ENCODE data around the gene AKT3.

Gene AKT3

GRCh38 chr1:243490748-243491686 lies 359.0 kb downstream of the AKT3 start:
- no peak for DNase-seq (ENCODE audit: low read depth in 2 of 2, low spot score in 1 of 2)

GRCh38 chr1:243489681-243490546 lies 360.1 kb downstream of the AKT3 start:
- DNase-seq (ENCODE audit: low read depth in 2 of 2, low spot score in 1 of 2): no peak

DNA sequence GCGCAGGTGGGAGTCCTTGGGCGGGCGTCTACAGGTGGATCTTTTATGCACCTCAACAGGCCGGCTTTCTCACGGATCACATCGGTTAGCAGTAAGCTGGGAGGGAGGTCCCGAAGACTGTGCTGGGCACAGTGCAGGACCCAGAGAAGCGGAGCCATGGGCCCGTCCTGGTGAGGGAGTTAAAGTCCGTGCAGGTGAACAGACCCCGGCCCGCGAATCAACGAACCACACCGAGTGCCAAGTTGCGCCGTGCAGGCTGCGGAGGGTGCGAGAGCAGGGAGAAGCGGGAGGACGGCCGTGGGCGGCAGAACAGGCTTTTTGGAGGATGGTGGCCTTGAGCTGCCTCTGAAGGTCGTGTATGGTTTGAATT lies 360.9 kb downstream of the AKT3 start:
- no peak for DNase-seq (ENCODE audit: low read depth in 2 of 2, low spot score in 1 of 2)

- no peak for DNase-seq (ENCODE audit: low read depth in 2 of 2, low spot score in 1 of 2)
Observed at GRCh38 chr1:243488459-243489157, 361.4 kb downstream of the AKT3 start.

DNA sequence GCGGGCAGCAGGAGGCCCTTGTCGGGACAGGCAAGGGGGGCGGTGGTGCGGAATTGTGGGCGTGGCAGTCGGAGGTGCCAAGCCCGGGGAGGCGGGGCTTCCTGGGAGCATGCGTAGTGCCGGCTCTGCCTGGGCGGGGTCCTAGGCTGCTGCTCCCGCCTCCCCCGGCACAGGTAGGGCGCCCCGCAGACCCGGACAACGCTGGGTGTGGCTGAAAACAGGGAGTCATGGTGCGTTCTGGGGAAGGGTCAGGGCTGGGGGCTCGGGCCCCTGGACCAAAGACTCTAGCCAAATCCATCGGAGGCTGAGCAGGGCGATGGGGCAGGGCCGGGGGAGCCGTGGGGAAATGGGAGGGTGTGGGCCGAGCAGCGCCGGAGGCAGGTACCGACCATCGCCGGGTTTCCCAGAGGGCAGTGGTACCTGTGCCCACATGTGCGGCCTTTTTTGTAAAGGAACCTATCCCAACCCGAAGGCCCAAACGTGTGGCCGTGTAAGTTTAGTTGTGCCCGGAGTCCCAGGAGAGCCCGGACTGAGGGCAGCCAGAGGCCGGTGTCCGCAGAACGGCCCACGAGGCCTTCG lies 362.3 kb downstream of the AKT3 start:
- no peak for DNase-seq (ENCODE audit: low read depth in 2 of 2, low spot score in 1 of 2)

DNA sequence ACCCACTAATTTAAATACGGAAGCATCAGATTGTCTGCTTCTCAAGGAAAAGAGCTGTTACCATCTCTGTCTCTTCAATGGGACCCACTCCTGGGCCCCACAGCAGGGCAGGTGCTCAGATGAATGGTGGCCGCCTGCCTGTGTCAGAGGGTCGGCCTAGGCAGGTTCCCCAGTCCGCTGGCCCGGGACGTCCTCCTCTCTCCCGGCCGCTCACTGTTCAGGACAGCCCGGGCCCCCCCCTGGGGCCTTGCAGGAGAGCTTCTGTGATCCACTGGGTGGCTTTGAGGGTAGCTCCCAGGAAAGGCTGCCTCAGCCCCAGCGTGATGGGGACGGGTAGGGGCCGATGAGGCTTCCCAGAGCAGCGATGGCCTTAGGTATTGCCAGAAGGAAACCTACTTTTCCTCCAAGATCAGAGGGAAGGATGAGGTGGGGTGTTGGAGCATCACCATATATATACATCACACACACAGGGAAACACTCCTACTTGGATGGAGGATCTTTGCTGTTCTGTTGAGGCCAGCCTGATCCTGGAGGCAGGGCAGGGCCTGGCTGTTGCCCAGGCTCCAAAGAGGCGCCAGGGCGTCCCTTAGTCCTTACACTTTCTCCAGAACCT lies 362.9 kb downstream of the AKT3 start:
- no peak for DNase-seq (ENCODE audit: low read depth in 2 of 2, low spot score in 1 of 2)

DNA sequence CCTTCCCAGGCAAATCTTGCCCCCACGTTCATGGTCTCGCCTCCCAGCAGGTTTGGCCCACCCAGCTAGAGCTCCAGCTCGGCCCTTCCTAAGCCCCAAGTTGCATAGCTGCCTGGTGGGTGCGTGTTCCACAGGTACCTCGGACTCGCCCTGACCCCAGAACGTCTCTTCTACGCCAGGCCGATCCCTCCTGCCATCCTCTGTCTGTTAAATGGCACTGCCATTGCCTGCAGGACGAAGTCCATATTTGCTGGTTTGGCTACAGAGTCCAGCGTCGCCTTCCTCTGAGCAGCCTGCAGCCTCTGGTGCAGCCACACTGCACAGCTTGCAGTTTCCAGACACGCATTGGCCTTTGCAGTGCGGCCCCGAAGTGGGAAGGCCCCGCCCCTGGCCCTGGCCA lies 366.1 kb downstream of the AKT3 start:
- no peak for DNase-seq (ENCODE audit: low read depth in 2 of 2, low spot score in 1 of 2)

DNA sequence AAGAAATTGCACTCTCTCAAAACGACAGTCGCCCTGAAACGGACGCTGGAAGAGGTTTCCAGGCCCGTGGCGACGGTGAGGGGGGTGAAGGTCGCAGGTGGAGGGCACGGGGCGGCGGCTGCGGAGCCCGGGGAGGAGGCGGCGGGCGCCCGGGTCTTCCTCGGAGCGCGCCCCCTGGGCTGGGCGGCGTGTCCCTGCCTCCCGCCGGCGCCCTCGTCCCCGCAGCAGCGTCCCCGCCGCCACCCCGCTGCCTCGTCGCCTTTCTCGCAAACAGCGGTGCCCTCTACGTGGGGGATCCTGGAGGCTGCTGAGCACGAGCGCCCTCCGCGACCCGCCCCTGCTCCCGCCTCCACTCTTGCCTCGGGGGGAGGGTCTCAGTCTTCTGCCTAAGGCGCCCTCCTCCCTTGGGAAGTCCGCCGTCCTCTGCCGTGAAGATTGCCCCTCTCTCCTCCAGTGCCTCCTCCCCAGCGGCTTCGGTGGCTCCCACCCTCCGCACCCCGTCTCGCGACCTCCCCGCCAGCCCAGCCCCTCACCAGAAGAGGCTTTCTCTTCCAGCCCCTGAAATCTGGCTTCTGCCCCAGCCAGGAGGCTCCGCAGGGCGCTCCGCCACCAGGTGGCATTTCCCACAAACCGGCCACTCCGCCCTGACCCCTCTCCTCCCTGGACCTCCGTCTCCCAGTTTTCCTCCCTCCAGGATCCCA lies 366.8 kb downstream of the AKT3 start:
- no peak for DNase-seq (ENCODE audit: low read depth in 2 of 2, low spot score in 1 of 2)

GRCh38 chr1:243482141-243483022 lies 367.7 kb downstream of the AKT3 start:
- DNase-seq (ENCODE audit: low read depth in 2 of 2, low spot score in 1 of 2): no peak

- DNase-seq (ENCODE audit: low read depth in 2 of 2, low spot score in 1 of 2): no peak
Observed at GRCh38 chr1:243481101-243481500, 368.9 kb downstream of the AKT3 start.

- DNase-seq (ENCODE audit: low read depth in 2 of 2, low spot score in 1 of 2): no peak
Observed at GRCh38 chr1:243477731-243478290, 372.2 kb downstream of the AKT3 start.

GRCh38 chr1:243475966-243476365 lies 374.1 kb downstream of the AKT3 start:
- no peak for DNase-seq (ENCODE audit: low read depth in 2 of 2, low spot score in 1 of 2)

GRCh38 chr1:243474906-243475305 lies 375.1 kb downstream of the AKT3 start:
- DNase-seq (ENCODE audit: low read depth in 2 of 2, low spot score in 1 of 2): no peak

- no peak for DNase-seq (ENCODE audit: low read depth in 2 of 2, low spot score in 1 of 2)
Observed at GRCh38 chr1:243474136-243474881, 375.7 kb downstream of the AKT3 start.

DNA sequence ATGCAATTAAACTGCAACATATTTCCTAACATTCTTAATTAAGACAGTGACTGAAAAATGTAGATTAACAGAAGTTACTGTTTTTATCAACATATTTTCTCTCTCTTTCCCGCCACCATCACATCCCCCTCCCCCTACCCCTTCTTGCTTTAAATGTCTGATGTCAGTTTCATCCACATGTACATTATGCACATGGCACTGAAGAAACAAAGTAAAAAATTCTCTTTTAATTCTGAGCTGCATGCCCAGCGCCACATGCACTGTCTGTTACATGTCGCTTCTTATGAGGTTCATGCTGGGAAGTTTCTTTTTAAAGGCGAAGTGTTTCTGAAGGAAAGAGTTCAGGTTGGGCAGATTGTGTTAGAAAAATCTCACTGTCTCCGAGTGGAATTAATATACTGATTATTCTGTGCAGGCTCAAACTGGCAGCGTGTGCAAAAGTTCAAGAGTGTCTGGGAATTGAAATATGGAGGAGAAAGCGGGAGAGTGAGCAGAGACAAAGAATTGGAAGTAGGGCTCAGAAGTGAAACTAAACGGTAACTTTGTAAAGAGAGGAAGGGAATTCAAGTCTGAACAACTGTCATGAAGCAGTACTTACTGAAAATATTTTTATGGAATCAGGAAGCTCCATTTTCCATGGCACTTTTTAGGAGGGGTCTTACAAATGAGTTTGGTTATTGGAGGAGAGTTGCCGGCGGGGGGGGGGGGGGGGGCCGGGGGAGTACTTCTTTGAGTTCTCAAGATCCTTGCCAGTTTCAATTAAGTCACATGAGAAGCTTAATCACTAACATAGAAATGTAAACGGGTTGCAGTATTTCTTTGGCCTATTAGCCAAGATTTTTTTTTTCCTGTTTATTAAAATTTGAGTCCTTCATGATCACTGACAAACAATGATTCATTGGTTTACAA lies 376.6 kb downstream of the AKT3 start:
- DNase-seq (ENCODE audit: low read depth in 2 of 2, low spot score in 1 of 2): no peak

DNA sequence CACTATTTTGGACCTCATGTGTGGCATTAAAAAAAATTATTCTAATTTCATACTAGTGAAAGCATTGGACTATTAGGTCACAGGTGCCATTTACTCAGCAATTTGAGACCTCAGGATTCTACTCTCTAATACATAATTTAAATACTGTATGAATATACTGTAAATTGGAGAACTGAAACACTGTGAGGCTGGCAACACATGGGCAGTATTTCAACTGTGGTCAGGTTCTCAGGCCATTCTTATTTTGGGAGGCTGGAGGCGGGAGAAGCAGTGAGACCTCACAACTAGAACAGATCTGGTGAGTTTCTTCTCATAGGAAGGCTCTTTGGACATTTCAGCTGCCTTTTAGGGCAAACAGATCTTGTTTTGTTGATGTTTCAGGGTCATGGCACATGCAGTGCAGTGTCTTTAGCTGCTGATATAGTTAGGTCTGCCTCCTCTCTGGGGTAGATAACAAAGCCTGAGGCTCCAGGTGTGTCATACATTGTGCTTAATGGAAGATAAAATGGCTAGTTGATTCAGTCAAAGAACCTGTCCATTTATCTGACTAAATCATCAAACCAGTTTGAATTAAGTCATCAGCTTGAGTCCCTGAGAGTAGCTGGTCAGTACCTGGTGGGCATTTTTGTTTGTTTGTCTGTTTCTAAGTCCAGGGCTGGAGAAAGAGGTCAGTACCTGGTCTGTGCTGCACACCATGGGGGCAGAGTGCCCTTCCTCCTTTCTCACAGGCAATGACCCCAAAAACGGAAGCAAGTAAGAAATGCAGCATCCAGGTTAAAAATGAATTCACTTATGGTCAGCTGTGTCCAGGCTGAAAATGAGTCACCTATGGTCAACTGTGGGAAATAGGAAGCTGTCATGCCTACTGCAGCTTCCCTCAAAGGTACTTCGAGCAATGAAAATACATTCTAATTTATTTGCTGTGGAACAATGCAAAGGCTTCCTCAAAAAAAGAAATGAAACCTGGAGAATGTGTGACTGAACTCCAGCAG lies 378.0 kb downstream of the AKT3 start:
- no peak for DNase-seq (ENCODE audit: low read depth in 2 of 2, low spot score in 1 of 2)

Data from stimulated activated CD8-positive, alpha-beta memory T cell treated with anti-CD3 and anti-CD28 coated beads, Interleukin-4, amount 100 ng/mL, for 4 hours (primary cell).